Activated T-helper 1 cell treated with Interleukin-2 at 50 U/mL for 16 hours (primary cell): ENCODE measurements around the gene RET.

Source experiments
- DNase-seq: peaks from one replicate; pipeline ENCODE4 v3.0.0-alpha.2; 2020; ENCODE audit warnings: low read depth

RET gene

GRCh38 chr10:43108951-43109350 lies 32.1 kb downstream of the RET start:
- no peak for DNase-seq

- DNase-seq, result no peak
These were observed 32.9 kb downstream of the RET start for GRCh38 chr10:43109671-43110249.

- no peak for DNase-seq
These were observed 33.6 kb downstream of the RET start for GRCh38 chr10:43110338-43111071.

- DNase-seq, result no peak
These were observed 34.2 kb downstream of the RET start for GRCh38 chr10:43111101-43111500.

- no peak for DNase-seq
These were observed 35.2 kb downstream of the RET start for GRCh38 chr10:43111921-43112607.

GRCh38 chr10:43112608-43112961 lies 35.7 kb downstream of the RET start:
- DNase-seq, result no peak

- DNase-seq, result no peak
These were observed 36.6 kb downstream of the RET start for GRCh38 chr10:43113201-43114087.

- DNase-seq, result no peak
These were observed 37.3 kb downstream of the RET start for GRCh38 chr10:43114088-43114742.

- no peak for DNase-seq
These were observed 38.1 kb downstream of the RET start for GRCh38 chr10:43114743-43115611.

- no peak for DNase-seq
These were observed 39.2 kb downstream of the RET start for GRCh38 chr10:43115881-43116595.

- DNase-seq, result no peak
These were observed 39.7 kb downstream of the RET start for GRCh38 chr10:43116596-43116995.

- DNase-seq, result no peak
These were observed 40.3 kb downstream of the RET start for GRCh38 chr10:43117031-43117776.

GRCh38 chr10:43117777-43118583 lies 41.1 kb downstream of the RET start:
- no peak for DNase-seq

- no peak for DNase-seq
These were observed 42.0 kb downstream of the RET start for GRCh38 chr10:43118631-43119415.

GRCh38 chr10:43119416-43120115 lies 42.7 kb downstream of the RET start:
- no peak for DNase-seq

GRCh38 chr10:43120116-43120928 lies 43.5 kb downstream of the RET start:
- DNase-seq, result no peak
